Skeletal muscle tissue (tissue), 5 donors: ENCODE data around the gene TRPC1. TPM values are rescaled to one million over a fixed set of nuclear protein-coding genes. Genes with fewer than 3 reads are reported as not detected.

ENCODE experiments used
- H3K27ac ChIP-seq: one replicate; pipeline ENCODE4 v1.7.0; 2013; ENCODE audit warnings: mild to moderate bottlenecking, low read depth, low read length, inconsistent platforms
- H3K27me3 ChIP-seq, 3 donors: one replicate each; pipeline ENCODE4 v1.7.0; 2013; ENCODE audit warnings: low read length in 3 of 3; ENCODE audit not compliant: control insufficient read depth in 3 of 3, insufficient read depth in 3 of 3
- H3K36me3 ChIP-seq, 3 donors: one replicate each; pipeline ENCODE4 v1.7.0; 2013; ENCODE audit warnings: low read length in 3 of 3; ENCODE audit not compliant: control insufficient read depth in 3 of 3, insufficient read depth in 3 of 3
- H3K4me1 ChIP-seq, 3 donors: one replicate each; pipeline ENCODE4 v1.7.0; 2013; ENCODE audit warnings: low read length in 3 of 3, mild to moderate bottlenecking in 3 of 3; ENCODE audit not compliant: control insufficient read depth in 3 of 3, insufficient read depth in 3 of 3
- H3K4me3 ChIP-seq, 3 donors: one replicate each; pipeline ENCODE4 v1.7.0; 2013; ENCODE audit warnings: low read length in 3 of 3
- H3K9ac ChIP-seq, 3 donors: one replicate each; pipeline ENCODE4 v1.7.0; 2013; ENCODE audit warnings: low read length in 3 of 3, mild to moderate bottlenecking in 3 of 3, moderate library complexity in 2 of 3, low read depth in 1 of 3
- H3K9me3 ChIP-seq, 3 donors: one replicate each; pipeline ENCODE4 v1.7.0; 2013; ENCODE audit warnings: low read length in 3 of 3; ENCODE audit not compliant: control insufficient read depth in 3 of 3
- small RNA-seq: library from RNA; depleted of rRNA; stranded (forward); fragments of <200 nt; gene quantifications from one replicate; pipeline ENCODE3, GENCODE V24; 2014
- total RNA-seq: library from RNA; depleted of rRNA; stranded (reverse); fragments of >200 nt; gene quantifications from one replicate; pipeline ENCODE4 v1.2.3, GENCODE V29; 2014
- donor health status: Osteomylitis.

TRPC1 gene
- total RNA-seq, 1 donor from 2014 or later = 32.9 TPM

DNA sequence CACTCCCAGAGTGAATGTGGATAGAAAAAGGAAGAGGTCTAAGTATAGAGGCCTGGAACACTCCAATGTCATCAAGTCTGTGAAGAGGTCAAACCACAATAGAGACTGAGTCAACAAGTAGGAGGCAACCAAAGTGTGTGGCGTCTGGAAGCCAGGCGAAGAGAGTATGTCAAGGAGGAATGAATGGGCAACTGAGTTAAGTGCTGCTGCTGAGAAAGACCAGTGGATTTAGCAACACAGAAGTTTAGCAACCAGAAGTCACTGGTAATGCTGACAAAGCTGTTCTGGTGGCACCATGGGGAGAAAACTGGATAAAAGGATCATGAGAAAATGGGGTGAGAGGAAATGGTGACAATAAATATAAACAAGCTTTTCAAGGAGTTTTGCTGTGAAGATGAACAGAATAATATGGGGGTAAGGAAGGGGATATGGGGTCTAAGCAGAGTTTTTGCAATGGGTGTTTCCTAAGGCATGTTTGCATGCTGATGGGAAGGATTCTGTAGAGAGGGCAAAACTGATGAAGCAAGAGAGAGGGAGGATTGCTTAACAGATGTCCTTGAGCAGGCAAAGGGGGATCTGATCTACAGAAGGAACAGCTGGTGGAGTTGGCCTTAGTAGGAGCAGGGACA lies 126.7 kb downstream of the TRPC1 start:
- Histone ChIP-seq H3K9ac (no peak overlapping the region), H3K27ac (no peak overlapping the region)

DNA sequence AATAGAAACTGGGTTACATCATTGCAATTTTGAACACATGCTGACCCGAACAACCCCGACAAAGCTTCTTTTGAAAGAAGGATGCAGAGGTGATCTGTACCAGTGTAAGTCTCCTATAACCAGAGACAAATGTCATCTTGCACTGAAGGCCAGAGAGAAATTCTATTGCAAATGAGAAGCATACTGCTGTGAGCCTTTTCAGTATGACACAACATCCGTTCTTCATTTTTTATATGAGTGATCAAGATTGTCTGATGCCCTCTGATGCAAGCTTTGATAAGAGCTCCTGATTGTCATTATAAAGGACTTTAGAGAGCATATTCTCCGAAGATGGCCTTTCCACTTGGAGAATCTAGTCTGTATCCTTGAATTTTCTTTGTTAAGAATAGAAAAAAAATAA lies 128.2 kb downstream of the TRPC1 start:
- Histone ChIP-seq H3K27ac (no peak overlapping the region), H3K9me3 (no peaks in the 10 kb centered on the region), H3K4me3 (no peak overlapping the region), H3K9ac (no peak overlapping the region), H3K4me1 (peaks cover 0 to 2% (median 0%) of the 10 kb centered on the region in 3 donors), H3K36me3 (no peaks in the 10 kb centered on the region), H3K27me3 (no peaks in the 10 kb centered on the region)

More for the DNA sequence above, 126.7 kb downstream of the TRPC1 start:
- H3K4me3 ChIP-seq = no peak overlapping the region
- H3K36me3 ChIP-seq = no peaks in the 10 kb centered on the region
- H3K27me3 ChIP-seq = no peaks in the 10 kb centered on the region
- no peaks in the 10 kb centered on the region for H3K9me3 ChIP-seq
- H3K4me1 ChIP-seq = peaks cover 0 to 2% (median 0%) of the 10 kb centered on the region in 3 donors

DNA sequence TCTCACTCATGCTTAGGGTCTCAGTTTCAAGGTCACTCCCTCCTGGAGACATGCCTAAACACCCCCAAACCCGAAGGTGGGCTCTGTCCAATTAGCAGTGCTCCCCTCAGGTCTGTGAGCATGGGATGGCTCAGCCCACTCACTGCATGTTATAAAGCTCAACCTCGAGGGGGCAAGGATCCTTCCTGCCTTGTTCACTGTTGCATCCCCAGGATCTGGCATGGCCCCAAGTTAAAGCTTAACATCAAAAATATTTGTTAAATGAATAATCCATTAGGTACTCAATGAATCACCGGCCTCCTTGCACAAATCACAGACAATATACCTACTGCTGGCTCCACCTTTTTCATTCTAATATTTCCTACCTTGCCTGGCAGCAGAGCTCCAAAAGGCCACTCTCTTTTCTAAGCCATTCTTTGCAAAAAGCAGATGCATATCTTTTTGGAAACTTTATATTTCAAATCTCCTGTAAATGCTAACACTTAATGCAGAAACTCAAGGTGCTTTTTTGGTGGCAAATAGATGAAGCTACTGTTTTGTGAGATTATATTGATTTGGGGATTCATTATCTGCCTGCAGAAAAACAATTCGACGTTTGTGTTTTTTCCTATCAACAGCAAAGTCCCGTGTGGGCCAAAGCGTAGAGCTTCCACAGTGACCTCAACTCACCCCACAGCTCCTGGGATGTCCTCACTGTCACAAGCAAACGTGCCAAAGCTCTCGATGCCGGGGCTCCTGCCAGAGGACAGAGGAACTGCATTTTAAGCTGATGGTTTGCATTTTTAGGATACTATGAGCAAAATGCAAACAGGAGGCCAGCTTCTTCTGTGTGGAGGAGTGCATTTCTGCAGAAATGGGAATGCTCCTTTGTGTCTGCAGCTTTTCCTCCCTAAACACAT lies 129.7 kb downstream of the TRPC1 start:
- Histone ChIP-seq H3K36me3 (no peaks in the 10 kb centered on the region), H3K27me3 (no peaks in the 10 kb centered on the region), H3K9ac (no peak overlapping the region), H3K9me3 (no peaks in the 10 kb centered on the region), H3K27ac (no peak overlapping the region), H3K4me1 (peaks cover 0 to 7% (median 0%) of the 10 kb centered on the region in 3 donors), H3K4me3 (no peak overlapping the region)

DNA sequence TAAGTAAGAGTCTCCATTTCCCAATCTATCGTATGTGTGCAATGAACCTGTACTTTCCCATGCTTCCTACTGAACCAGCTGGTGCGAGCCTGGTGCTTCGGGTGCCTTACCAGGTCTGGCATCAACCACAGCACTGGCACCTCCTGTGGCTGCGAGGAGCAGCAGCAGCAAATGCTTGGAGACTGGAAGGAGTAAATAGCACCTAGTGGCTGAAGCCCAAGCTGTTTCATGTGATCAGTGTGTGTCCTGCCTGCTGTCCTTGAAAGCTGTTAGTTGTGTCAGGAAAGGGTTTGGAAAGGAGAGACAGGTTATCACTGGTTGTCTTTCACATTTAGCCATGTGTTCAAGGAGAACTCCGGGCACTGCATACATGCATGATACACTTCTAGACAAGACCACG lies 133.2 kb downstream of the TRPC1 start:
- Histone ChIP-seq H3K27ac (no peak overlapping the region), H3K9ac (no peak overlapping the region), H3K27me3 (peaks cover 0 to 4% (median 0%) of the 10 kb centered on the region in 3 donors), H3K4me3 (no peak overlapping the region), H3K9me3 (no peaks in the 10 kb centered on the region), H3K4me1 (peaks cover 0 to 7% (median 0%) of the 10 kb centered on the region in 3 donors), H3K36me3 (no peaks in the 10 kb centered on the region)

Small RNA genes lying within 50 kb of the gene (small RNA-seq; reads per million reads assigned to genes)
- not detected for gene RNU7-47P

Other genes with a start within 250 kb of the TRPC1 start
- 25.6 TPM for gene ATR, start 145.3 kb upstream of the TRPC1 start, total RNA-seq
- not detected for gene PLS1, start 127.6 kb upstream of the TRPC1 start, total RNA-seq
- gene PCOLCE2, start 165.0 kb downstream of the TRPC1 start, total RNA-seq = 3.1 TPM
- under 0.01 TPM for gene PAQR9, start 239.6 kb downstream of the TRPC1 start, total RNA-seq